ENCODE results near the gene TFAM. TPM values are rescaled to one million over a fixed set of nuclear protein-coding genes. Genes with fewer than 3 reads are reported as not detected.
"Not testable (repeated sequence)": the region's sequence is repeated elsewhere in the genome, so short reads cannot be mapped to it uniquely, and the experiment has no call there.

The TFAM gene
- total and polyA plus RNA-seq, 7 experiments from 2014 or later = 33.1 to 63.2 (median 44.8) TPM

DNA sequence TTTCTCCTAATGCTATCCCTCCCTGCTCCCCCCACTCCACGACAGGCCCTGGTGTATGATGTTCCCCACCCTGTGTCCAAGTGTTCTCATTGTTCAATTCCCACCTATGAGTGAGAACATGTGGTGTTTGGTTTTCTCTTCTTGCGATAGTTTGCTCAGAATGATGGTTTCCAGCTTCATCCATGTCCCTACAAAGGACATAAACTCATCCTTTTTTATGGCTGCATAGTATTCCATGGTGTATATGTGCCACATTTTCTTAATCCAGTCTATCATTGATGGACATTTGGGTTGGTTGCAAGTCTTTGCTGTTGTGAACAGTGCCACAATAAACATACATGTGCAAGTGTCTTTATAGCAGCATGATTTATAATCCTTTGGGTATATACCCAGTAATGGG lies 32.7 kb downstream of the TFAM start:
- H3K4me1 Mint-ChIP-seq; H3K27me3 ChIP-seq (ENCODE audit: control insufficient read depth in 2 of 2, insufficient read depth in 2 of 2, low read length in 2 of 2); H3K27ac ChIP-seq (ENCODE audit: low read depth, low read length); H3K36me3 Mint-ChIP-seq; H3K4me3 Mint-ChIP-seq; DNase-seq; intact Hi-C loops (cut with micrococcal nuclease); H3K4me1 ChIP-seq (ENCODE audit: control insufficient read depth in 2 of 2, insufficient read depth in 2 of 2, low read length in 2 of 2); H3K36me3 ChIP-seq (ENCODE audit: control insufficient read depth in 2 of 3, insufficient read depth in 3 of 3, low read length in 3 of 3); CTCF ChIA-PET; ATAC-seq; H3K27ac Mint-ChIP-seq; H3K4me3 ChIP-seq (ENCODE audit: low read length); POLR2A ChIA-PET; H3K9me3 ChIP-seq (ENCODE audit: control insufficient read depth in 2 of 3, low read length in 3 of 3): not testable (repeated sequence)
- H3K27me3 Mint-ChIP-seq = peaks cover 3 to 24% (median 13%) of the 10 kb centered on the region in 5 donors
- peaks cover 0 to 28% (median 6%) of the 10 kb centered on the region in 11 donors for H3K9me3 Mint-ChIP-seq

DNA sequence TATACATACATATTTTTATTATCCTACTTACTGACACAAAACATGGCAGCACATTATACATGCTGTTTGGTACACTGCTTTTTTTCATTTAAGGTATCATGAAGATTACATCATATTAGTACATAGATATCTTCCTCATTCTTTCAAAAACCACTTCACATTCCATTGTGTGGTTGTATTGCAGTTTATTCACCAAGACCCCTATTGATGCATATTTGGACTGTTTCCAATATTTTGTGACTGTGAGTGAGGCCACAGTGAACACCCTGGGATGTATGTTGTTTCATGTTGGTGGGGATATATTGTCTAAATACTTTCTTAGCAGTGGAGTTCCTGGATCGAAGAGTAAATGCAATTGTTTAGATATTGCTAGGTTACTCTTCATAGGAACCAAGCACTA lies 39.0 kb downstream of the TFAM start:
- H3K36me3 ChIP-seq (ENCODE audit: control insufficient read depth in 2 of 3, insufficient read depth in 3 of 3, low read length in 3 of 3) = no peaks in the 10 kb centered on the region
- no peaks in the 10 kb centered on the region for H3K9me3 ChIP-seq (ENCODE audit: control insufficient read depth in 2 of 3, low read length in 3 of 3)
- ATAC-seq (no peak), DNase-seq (no peak)
- H3K27ac ChIP-seq (ENCODE audit: low read depth, low read length) = no peak overlapping the region
- POLR2A ChIA-PET = no interaction called here
- Mint-ChIP-seq H3K4me3 (no peak overlapping the region), H3K36me3 (peaks cover 0 to 4% (median 0%) of the 10 kb centered on the region in 5 donors), H3K27me3 (peaks cover 3 to 37% (median 6%) of the 10 kb centered on the region in 5 donors), H3K4me1 (no peaks in the 10 kb centered on the region), H3K27ac (no peak overlapping the region), H3K9me3 (peaks cover 0 to 57% (median 11%) of the 10 kb centered on the region in 11 donors)
- H3K4me1 ChIP-seq (ENCODE audit: control insufficient read depth in 2 of 2, insufficient read depth in 2 of 2, low read length in 2 of 2) = no peaks in the 10 kb centered on the region
- intact Hi-C loops (cut with micrococcal nuclease) = no loop called here
- H3K4me3 ChIP-seq (ENCODE audit: low read length) = no peak overlapping the region
- H3K27me3 ChIP-seq (ENCODE audit: control insufficient read depth in 2 of 2, insufficient read depth in 2 of 2, low read length in 2 of 2) = no peaks in the 10 kb centered on the region
- CTCF ChIA-PET = interaction anchor here (0.6 kb wide), 1 partner anchor 14 kb away, joined by 6 read pairs; no protein-coding TSS in a partner anchor

DNA sequence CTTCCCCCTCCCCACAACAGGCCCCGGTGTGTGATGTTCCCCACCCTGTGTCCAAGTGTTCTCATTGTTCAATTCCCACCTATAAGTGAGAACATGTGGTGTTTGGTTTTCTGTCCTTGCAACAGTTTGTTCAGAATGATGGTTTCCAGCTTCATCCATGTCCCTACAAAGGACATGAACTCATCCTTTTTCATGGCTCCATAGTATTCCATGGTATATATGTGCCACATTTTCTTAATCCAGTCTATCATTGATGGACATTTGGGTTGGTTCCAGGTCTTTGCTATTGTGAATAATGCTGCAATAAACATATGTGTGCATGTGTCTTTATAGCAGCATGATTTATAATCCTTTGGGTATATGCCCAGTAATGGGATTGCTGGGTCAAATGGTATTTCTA lies 43.2 kb downstream of the TFAM start:
- ATAC-seq; H3K4me1 ChIP-seq (ENCODE audit: control insufficient read depth in 2 of 2, insufficient read depth in 2 of 2, low read length in 2 of 2); intact Hi-C loops (cut with micrococcal nuclease); H3K36me3 ChIP-seq (ENCODE audit: control insufficient read depth in 2 of 3, insufficient read depth in 3 of 3, low read length in 3 of 3); H3K27ac ChIP-seq (ENCODE audit: low read depth, low read length); H3K4me3 ChIP-seq (ENCODE audit: low read length); H3K4me1 Mint-ChIP-seq; H3K9me3 ChIP-seq (ENCODE audit: control insufficient read depth in 2 of 3, low read length in 3 of 3); H3K27me3 ChIP-seq (ENCODE audit: control insufficient read depth in 2 of 2, insufficient read depth in 2 of 2, low read length in 2 of 2); POLR2A ChIA-PET; H3K4me3 Mint-ChIP-seq; DNase-seq; H3K36me3 Mint-ChIP-seq; CTCF ChIA-PET: not testable (repeated sequence)
- peaks cover 0 to 36% (median 5%) of the 10 kb centered on the region in 11 donors for H3K9me3 Mint-ChIP-seq
- H3K27me3 Mint-ChIP-seq = peaks cover 5 to 20% (median 10%) of the 10 kb centered on the region in 5 donors
- peak overlapping the region in 1 of 9 donors; percentile 16 for H3K27ac Mint-ChIP-seq

DNA sequence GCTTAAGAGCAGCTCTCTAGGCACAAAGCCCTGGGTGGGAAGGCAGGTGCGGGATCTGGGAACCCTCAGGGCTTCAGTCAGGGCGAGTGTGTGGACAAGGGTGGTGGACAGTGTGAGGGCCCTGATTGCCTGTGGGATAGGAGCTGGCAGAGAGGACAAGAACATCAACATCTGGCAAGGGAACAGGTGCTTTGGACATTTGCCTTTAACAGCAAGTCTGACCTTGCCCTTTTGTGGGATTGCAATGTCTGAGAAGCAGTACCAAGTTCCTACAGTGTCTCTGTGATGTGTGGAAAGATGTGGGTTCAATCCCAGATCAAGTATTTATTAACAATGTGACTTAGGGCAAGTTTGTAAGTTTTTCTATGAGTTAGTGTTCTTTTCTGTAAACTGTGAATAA lies 46.7 kb downstream of the TFAM start:
- POLR2A ChIA-PET = interaction anchor here (1.0 kb wide), 1 partner anchor 129 kb away, joined by 3 read pairs; no protein-coding TSS in a partner anchor
- no peak overlapping the region for H3K4me3 ChIP-seq (ENCODE audit: low read length)
- ATAC-seq (no peak), DNase-seq (no peak)
- H3K9me3 Mint-ChIP-seq = peaks cover 0 to 10% (median 0%) of the 10 kb centered on the region in 11 donors
- peaks cover 0 to 4% of the 10 kb centered on the region in 2 donors for H3K27me3 ChIP-seq (ENCODE audit: control insufficient read depth in 2 of 2, insufficient read depth in 2 of 2, low read length in 2 of 2)
- peaks cover 3 to 20% (median 16%) of the 10 kb centered on the region in 7 donors for H3K4me1 Mint-ChIP-seq
- no peaks in the 10 kb centered on the region for H3K36me3 Mint-ChIP-seq
- CTCF ChIA-PET = no interaction called here
- no peak overlapping the region for H3K4me3 Mint-ChIP-seq
- H3K9me3 ChIP-seq (ENCODE audit: control insufficient read depth in 2 of 3, low read length in 3 of 3) = no peaks in the 10 kb centered on the region
- H3K27ac Mint-ChIP-seq = no peak overlapping the region
- intact Hi-C loops (cut with micrococcal nuclease) = no loop called here
- no peak overlapping the region for H3K27ac ChIP-seq (ENCODE audit: low read depth, low read length)
- no peaks in the 10 kb centered on the region for H3K4me1 ChIP-seq (ENCODE audit: control insufficient read depth in 2 of 2, insufficient read depth in 2 of 2, low read length in 2 of 2)
- H3K27me3 Mint-ChIP-seq = peaks cover 5 to 26% (median 8%) of the 10 kb centered on the region in 5 donors
- H3K36me3 ChIP-seq (ENCODE audit: control insufficient read depth in 2 of 3, insufficient read depth in 3 of 3, low read length in 3 of 3) = no peaks in the 10 kb centered on the region

DNA sequence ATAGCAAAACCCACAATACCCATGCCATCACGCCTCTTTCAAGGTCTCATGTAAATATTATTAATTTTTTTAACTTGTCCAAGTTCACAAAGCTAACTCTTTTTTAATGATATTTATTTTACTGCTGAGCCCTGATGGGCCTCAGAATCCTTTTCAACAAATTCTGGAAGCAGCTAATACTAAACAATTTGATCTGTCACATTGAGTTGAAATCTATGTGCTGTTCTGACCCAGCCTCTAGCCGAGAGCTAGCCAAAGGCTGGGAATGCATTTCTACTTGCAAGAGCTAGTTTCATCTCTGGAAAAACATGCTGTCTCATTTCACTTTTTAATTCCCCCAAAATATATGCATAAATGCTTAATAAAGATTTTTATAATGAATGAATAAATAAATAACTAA lies 47.9 kb downstream of the TFAM start:
- H3K36me3 Mint-ChIP-seq = no peaks in the 10 kb centered on the region

DNA sequence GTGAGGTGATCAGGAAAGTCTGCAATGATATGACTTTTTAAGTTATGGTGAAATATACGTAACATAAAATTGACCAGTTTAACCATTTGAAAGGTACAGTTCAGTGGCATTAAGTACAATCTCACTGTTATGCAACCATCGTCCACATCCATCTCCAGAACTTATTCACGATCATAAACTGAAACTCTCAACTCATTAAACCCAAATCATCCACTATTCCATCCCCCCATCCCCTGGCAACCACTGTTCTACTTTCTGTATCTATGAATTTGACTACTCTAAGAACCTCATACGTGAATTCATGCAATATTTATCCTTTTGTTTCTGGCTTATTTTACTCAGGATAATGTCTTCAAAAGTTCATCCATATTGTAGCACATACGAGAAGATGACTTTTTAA lies 48.4 kb downstream of the TFAM start:
- no peak for ATAC-seq
- CTCF ChIA-PET = no interaction called here
- H3K27me3 ChIP-seq (ENCODE audit: control insufficient read depth in 2 of 2, insufficient read depth in 2 of 2, low read length in 2 of 2) = peaks cover 0 to 4% of the 10 kb centered on the region in 2 donors

More for the DNA sequence above, 47.9 kb downstream of the TFAM start:
- ChIA-PET CTCF (no interaction called here), POLR2A (no interaction called here)
- Mint-ChIP-seq H3K27me3 (peaks cover 5 to 25% (median 5%) of the 10 kb centered on the region in 5 donors), H3K9me3 (peaks cover 0 to 3% (median 0%) of the 10 kb centered on the region in 11 donors), H3K4me1 (peaks cover 3 to 22% (median 16%) of the 10 kb centered on the region in 7 donors), H3K27ac (no peak overlapping the region), H3K4me3 (no peak overlapping the region)
- Histone ChIP-seq H3K27me3 (ENCODE audit: control insufficient read depth in 2 of 2, insufficient read depth in 2 of 2, low read length in 2 of 2) (peaks cover 0 to 4% of the 10 kb centered on the region in 2 donors), H3K36me3 (ENCODE audit: control insufficient read depth in 2 of 3, insufficient read depth in 3 of 3, low read length in 3 of 3) (no peaks in the 10 kb centered on the region), H3K9me3 (ENCODE audit: control insufficient read depth in 2 of 3, low read length in 3 of 3) (no peaks in the 10 kb centered on the region), H3K4me3 (ENCODE audit: low read length) (no peak overlapping the region), H3K4me1 (ENCODE audit: control insufficient read depth in 2 of 2, insufficient read depth in 2 of 2, low read length in 2 of 2) (no peaks in the 10 kb centered on the region), H3K27ac (ENCODE audit: low read depth, low read length) (no peak overlapping the region)
- no peak for ATAC-seq
- DNase-seq = no peak
- intact Hi-C loops (cut with micrococcal nuclease) = no loop called here

More for the DNA sequence above, 48.4 kb downstream of the TFAM start:
- DNase-seq = no peak
- H3K4me1 ChIP-seq (ENCODE audit: control insufficient read depth in 2 of 2, insufficient read depth in 2 of 2, low read length in 2 of 2) = no peaks in the 10 kb centered on the region
- intact Hi-C loops (cut with micrococcal nuclease) = no loop called here
- no peaks in the 10 kb centered on the region for H3K36me3 ChIP-seq (ENCODE audit: control insufficient read depth in 2 of 3, insufficient read depth in 3 of 3, low read length in 3 of 3)
- no peak overlapping the region for H3K4me3 ChIP-seq (ENCODE audit: low read length)
- Mint-ChIP-seq H3K27me3 (peaks cover 5 to 22% (median 5%) of the 10 kb centered on the region in 5 donors), H3K36me3 (no peaks in the 10 kb centered on the region), H3K4me1 (peaks cover 3 to 22% (median 16%) of the 10 kb centered on the region in 7 donors), H3K27ac (no peak overlapping the region), H3K9me3 (no peaks in the 10 kb centered on the region), H3K4me3 (no peak overlapping the region)
- POLR2A ChIA-PET = no interaction called here
- H3K27ac ChIP-seq (ENCODE audit: low read depth, low read length) = no peak overlapping the region
- no peaks in the 10 kb centered on the region for H3K9me3 ChIP-seq (ENCODE audit: control insufficient read depth in 2 of 3, low read length in 3 of 3)
